HS-5 (cell line): ENCODE data around the gene ELF1.
"Not testable (repeated sequence)": the region's sequence is repeated elsewhere in the genome, so short reads cannot be mapped to it uniquely, and the experiment has no call there.

Experiments
- DNase-seq: peaks from one replicate; pipeline ENCODE4 v3.0.0-alpha.2; 2012; ENCODE audit warnings: low read depth

Gene ELF1

DNA sequence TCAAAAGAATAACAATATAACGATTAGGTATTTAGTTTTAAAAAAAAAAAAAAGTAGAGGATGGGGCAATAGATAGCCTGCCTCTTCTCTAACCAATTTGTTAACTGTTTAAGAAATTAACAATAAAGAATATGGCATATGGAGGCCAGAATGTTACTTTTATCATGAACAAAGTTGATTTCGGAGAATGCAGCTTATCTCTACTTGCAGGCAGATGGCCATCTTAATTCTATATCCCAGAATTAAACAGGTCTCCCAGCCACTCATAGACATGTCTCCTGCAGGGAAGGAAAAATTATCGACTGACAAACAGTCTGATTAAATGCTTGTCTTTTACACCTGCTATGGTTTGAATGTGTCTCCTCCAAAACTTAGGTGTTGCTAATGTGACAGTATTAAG is 133.1 kb downstream of the ELF1 start:
- DNase-seq, result no peak

DNA sequence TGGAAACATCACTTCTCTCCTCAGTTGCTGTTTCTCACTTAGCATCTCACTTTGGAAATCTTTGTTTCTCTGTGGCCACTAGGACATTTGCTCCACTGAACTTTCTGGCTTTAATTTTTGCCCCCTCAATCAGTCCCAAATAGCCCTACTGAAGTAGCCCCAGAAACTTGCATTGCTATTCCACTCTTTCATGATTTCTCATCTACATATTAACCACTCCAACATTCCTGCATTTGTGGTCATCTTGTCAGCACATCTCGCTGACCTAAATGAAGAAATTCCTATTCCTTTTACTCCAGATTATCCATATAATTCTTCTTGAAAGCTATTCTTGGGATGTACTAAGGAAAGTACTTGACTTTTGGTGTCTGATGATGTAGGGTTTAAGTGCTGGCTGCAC is 134.9 kb downstream of the ELF1 start:
- DNase-seq, result not testable (repeated sequence)
